GM18909 (cell line): ENCODE data around the gene NCDN.

ENCODE experiments used
- ATAC-seq: cut with Tn5 transposase; IDR thresholded peaks from one replicate; pipeline ENCODE4 v1.9.1; 2021; ENCODE audit warnings: mild to moderate bottlenecking; ENCODE audit not compliant: unreplicated experiment, poor library complexity

NCDN gene

GRCh38 chr1:35588197-35588910 lies 30.8 kb downstream of the NCDN start:
- ATAC-seq: no peak

GRCh38 chr1:35589516-35590427 lies 32.2 kb downstream of the NCDN start:
- no peak for ATAC-seq

DNA sequence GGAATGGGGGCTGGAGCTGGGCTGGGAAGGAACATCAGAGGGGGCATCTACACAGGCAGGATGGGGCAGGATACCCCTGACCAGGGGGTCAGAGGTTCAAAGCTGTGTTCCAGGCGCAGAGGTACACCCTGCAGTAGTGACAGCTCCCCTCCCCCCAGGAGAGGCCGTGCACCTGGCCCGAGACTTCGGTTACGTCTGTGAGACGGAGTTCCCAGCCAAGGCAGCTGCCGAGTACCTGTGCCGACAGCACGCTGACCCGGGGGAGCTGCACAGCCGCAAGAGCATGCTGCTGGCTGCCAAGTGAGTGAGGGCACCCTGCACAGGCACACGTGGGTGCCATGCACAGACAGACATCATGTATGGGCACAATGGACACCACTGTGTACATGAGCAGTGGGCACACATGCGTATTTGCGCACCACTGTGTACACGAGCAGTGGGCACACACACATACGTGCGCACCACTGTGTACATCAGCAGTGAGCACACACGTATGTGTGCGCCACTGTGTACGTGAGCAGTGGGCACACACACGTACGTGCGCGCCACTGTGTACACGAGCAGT lies 33.0 kb downstream of the NCDN start:
- no peak for ATAC-seq

- no peak for ATAC-seq
Measured at GRCh38 chr1:35591211-35591610, 33.6 kb downstream of the NCDN start.

GRCh38 chr1:35592991-35593769 lies 35.6 kb downstream of the NCDN start:
- no peak for ATAC-seq

DNA sequence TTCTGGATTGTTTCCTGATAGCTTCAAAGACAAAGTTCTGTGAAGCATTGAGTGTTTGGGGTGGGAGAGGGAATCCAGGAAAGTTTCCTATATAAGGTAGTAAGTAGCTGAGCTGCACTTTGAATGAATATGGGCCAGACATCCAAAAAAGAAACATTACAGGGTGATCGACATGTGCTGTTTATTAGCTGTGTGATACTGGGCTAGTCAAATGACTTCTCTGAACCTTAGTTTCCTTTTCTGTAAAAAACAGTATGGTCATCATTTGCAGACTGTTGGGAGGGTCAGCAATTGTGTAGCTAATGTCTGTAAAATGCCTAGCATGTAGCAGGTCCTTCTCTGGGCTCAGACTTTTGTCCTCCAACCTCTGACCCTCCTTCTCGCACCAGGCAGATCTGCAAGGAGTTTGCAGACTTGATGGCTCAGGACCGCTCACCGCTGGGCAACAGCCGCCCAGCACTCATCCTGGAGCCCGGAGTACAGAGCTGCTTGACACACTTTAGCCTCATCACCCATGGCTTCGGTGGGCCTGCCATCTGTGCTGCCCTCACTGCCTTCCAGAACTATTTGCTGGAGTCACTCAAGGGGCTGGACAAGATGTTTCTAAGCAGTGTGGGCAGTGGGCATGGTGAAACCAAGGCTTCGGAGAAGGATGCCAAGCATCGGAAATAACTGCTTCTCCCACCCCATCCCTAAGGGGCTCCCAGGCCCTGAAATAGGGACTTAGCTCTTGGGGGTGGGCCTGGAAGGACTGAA lies 36.6 kb downstream of the NCDN start:
- ATAC-seq: no peak

DNA sequence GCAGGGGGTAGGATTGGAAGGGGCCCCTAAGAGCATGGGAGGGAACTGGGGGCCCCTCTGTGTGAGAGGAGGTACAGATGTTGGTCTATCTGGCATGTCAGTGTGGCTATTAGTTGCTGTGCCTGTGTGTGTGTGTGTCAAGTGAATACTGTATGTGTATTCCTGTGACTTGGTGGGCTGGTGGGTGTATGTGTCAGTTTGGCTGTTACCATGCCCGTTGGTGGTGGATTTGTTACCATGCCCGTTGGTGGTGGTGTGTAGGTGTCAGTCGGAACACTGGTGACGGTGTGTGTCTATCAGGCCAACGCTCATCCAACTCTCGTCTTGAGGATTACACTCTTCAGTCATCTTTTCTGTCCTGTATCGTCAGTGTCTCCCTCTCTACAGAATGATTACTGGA lies 38.1 kb downstream of the NCDN start:
- no peak for ATAC-seq

DNA sequence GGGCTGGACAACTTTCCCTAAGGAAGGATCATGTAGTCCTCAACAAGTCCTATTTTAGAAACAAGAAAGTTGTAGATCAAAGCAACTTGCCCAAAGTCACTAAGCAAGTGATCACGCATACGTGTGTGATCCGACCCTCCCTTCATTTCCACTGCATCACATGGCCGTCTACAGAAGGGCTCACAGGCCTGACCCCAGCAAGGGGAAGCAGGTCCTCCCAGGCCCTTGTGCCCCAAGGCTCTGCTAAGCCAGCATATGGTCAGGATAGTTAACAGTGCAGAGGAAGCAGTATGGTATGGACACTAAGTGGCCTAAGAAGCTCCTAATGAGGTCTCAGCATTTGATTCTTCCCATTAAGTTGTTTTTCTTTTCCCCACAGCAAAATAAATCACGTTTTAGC lies 40.3 kb downstream of the NCDN start:
- ATAC-seq: no peak

DNA sequence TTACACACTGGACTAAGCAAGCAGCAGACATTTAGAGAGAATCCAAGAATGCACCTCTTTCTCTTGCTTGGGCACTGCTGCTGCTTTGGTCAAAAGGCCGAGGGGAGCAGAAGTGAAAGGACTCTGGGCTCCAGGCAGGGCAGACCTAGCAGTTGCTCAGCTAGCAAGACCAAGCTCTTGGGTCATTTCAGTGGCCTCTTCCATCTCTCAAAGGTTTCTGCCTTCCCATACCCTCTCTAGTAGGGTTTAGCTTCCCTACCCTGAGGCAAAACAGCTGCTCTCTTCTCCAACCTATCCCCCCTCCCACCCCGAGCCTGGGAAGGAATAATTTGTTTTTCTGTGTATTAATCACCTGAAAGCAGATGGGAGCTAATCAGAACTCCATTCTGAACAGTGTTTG lies 41.3 kb downstream of the NCDN start:
- no peak for ATAC-seq

DNA sequence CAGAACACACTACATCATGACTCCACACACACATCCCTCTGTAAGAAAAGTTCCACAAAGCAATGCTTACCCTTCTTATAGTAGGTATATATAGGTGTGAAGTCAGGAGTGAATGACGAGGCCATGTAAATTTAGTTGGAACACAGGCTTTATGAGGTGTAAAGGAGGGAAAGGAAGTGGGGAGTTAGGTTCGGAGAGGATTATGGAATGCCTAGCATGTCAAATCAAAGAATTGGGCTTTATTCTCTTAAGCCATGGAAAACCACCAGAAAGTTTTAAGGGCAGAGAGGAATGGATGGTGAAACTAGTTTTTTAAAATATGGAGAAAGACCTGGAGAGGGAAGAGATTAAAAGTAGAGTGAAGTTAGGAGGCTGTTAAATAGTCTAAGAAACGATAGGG lies 41.8 kb downstream of the NCDN start:
- no peak for ATAC-seq

DNA sequence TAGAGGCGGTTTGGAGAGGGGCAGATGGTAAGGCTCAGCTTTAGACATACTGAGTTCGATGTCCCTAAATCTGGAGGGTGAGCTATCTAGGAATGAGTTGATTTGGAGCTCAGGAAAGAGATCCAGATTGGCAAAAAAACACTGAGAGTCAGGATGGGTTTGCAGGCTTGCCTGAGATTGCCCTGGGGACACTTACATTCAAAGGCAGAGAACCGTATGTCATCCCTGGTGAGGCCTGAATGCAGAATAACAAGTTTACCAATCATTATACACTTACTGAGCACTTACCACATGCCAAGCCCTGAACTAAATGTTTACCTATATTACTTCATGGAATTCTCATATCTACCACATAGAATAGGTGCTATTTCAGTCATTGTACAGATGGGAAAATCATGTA lies 43.0 kb downstream of the NCDN start:
- no peak for ATAC-seq

DNA sequence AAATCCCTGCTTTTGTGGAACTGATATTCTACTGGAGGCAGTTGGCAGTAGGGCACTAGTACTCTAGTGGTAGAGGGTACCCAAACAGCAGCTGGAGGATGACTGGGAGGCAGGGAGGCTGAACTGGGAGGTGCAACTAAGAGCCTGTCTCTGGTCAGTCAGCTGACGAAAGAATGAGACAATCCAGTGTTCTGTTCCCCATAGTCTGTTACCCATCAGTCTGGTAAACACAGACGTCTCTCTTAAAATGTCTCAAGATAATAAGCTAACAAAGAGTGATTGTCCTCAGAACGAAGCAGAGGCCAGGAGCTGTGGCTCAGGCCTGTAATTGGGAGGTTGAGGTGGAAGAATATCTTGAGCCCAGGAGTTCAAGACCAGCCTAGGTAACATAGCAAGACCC lies 45.9 kb downstream of the NCDN start:
- no peak for ATAC-seq

DNA sequence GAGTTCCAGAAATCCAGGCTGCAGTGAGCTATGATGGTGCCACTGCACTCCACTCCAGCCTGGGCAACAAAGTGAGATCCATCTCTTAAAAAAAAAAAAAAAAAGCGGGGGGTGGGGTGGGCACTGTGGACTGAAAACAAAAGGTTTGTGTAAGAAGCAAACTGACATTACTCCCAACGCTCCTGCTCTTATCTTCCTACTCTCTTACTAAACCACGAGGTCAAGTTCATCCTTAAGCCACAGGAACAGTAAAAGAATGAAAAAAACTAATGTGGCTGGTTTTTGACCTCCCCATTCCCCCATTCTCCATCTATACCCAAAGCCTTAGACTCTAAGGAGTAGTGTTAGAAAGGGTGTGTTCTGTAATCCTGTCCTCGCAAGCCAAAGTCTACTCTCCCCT lies 46.3 kb downstream of the NCDN start:
- ATAC-seq: no peak

- ATAC-seq: no peak
Measured at GRCh38 chr1:35605071-35605866, 47.7 kb downstream of the NCDN start.

- ATAC-seq: no peak
Measured at GRCh38 chr1:35605867-35606182, 48.2 kb downstream of the NCDN start.

GRCh38 chr1:35611655-35612054 lies 54.1 kb downstream of the NCDN start:
- no peak for ATAC-seq

DNA sequence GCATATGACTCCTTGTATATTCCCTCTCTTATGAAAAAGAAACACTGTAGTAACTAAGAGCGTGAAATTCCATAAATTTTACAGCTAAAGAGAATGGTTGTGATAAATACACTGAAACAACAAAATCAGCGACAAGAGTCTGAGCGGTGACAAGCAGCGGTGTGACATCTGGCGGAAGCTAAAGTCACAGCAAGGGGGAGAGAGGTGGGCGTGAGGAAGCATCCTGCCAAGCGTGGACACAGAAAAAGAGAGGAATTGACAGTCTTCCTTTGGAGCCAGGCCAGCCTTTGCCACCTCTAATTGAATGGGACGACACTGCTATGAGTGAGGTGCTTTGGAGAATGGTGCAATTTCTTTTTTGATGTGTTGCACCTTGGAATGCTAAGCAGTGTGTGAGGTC lies 57.8 kb downstream of the NCDN start:
- no peak for ATAC-seq
